ENCODE measurements around the gene NAB2. TPM values are rescaled to one million over a fixed set of nuclear protein-coding genes. Genes with fewer than 3 reads are reported as not detected.

NAB2 gene, protein sequence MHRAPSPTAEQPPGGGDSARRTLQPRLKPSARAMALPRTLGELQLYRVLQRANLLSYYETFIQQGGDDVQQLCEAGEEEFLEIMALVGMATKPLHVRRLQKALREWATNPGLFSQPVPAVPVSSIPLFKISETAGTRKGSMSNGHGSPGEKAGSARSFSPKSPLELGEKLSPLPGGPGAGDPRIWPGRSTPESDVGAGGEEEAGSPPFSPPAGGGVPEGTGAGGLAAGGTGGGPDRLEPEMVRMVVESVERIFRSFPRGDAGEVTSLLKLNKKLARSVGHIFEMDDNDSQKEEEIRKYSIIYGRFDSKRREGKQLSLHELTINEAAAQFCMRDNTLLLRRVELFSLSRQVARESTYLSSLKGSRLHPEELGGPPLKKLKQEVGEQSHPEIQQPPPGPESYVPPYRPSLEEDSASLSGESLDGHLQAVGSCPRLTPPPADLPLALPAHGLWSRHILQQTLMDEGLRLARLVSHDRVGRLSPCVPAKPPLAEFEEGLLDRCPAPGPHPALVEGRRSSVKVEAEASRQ
- total RNA-seq (10 to 100 TPM; 31.6 to 48.4 TPM), polyA plus RNA-seq (10 to 100 TPM; 19.8 to 32.2 TPM)
- long read RNA-seq, donor 1, transcript NAB2-201 (7 exons, 2,711 nt): major isoform, 25 of 39 reads
- long read RNA-seq, donor 1, partial matches to known transcripts: 9 of 39 reads
- long read RNA-seq, donor 1, other reads (novel, unspliced or antisense): 3 of 39 reads
- long read RNA-seq, donor 2, transcript NAB2-201 (7 exons, 2,711 nt): major isoform, 16 of 29 reads
- long read RNA-seq, donor 2, partial matches to known transcripts: 8 of 29 reads
- long read RNA-seq, donor 2, other reads (novel, unspliced or antisense): 3 of 29 reads

- Histone ChIP-seq H3K36me3 (ENCODE audit: control insufficient read depth in 1 of 2, insufficient read depth in 2 of 2, low read length in 1 of 2) (no peaks in the 10 kb centered on the region), H3K27ac (ENCODE audit: low read depth in 1 of 2, low read length in 2 of 2) (peak within 1 kb of the TSS; percentile 94), H3K4me1 (ENCODE audit: control insufficient read depth in 1 of 2, insufficient read depth in 2 of 2, low read length in 2 of 2) (peaks cover 0 to 6% of the 10 kb centered on the region in 2 donors), H3K27me3 (ENCODE audit: control insufficient read depth in 1 of 2, insufficient read depth in 2 of 2, low read length in 1 of 2) (no peaks in the 10 kb centered on the region), H3K4me3 (ENCODE audit: low read length in 2 of 2) (peak within 1 kb of the TSS; percentile 73 to 92), H3K9me3 (ENCODE audit: control insufficient read depth, low read length) (no peaks in the 10 kb centered on the region)
- DNase-seq (peak; percentile 98), ATAC-seq (ENCODE audit: low FRiP score) (peak; percentile 87)
- intact Hi-C loops (cut with DNase I): loop anchor here in 1 of 2 donors (1.0 to 5.0 kb wide), 2 partner anchors 23 to 401 kb away; partner anchors contain the start of genes PTGES3 and STAT6
- 0 to 1% methylated on average over 59 to 91 of the region's 91 CpGs for WGBS, 2 donors
These were observed at the start of gene NAB2 for GRCh38 chr12:57088354-57089270. Gene NAB2 (plus strand): TSS chr12:57089114. CDS start chr12:57089272, 158 bp downstream.

- Histone ChIP-seq H3K4me1 (ENCODE audit: control insufficient read depth in 1 of 2, insufficient read depth in 2 of 2, low read length in 2 of 2) (no peaks in the 10 kb centered on the region), H3K27ac (ENCODE audit: low read depth in 1 of 2, low read length in 2 of 2) (no peak overlapping the region), H3K4me3 (ENCODE audit: low read length in 2 of 2) (no peak overlapping the region), H3K27me3 (ENCODE audit: control insufficient read depth in 1 of 2, insufficient read depth in 2 of 2, low read length in 1 of 2) (no peaks in the 10 kb centered on the region), H3K9me3 (ENCODE audit: control insufficient read depth, low read length) (no peaks in the 10 kb centered on the region), H3K36me3 (ENCODE audit: control insufficient read depth in 1 of 2, insufficient read depth in 2 of 2, low read length in 1 of 2) (no peaks in the 10 kb centered on the region)
- DNase-seq (no peak), ATAC-seq (ENCODE audit: low FRiP score) (no peak)
- intact Hi-C loops (cut with DNase I): no loop called here
- WGBS, 2 donors: 88 to 90% methylated on average over 4 of the region's 4 CpGs
These were observed 48.7 kb upstream of the NAB2 start for GRCh38 chr12:57040211-57040610.

- no peak for ATAC-seq (ENCODE audit: low FRiP score)
- H3K9me3 ChIP-seq (ENCODE audit: control insufficient read depth, low read length): no peaks in the 10 kb centered on the region
These were observed 48.2 kb upstream of the NAB2 start for GRCh38 chr12:57040750-57041149.

DNA sequence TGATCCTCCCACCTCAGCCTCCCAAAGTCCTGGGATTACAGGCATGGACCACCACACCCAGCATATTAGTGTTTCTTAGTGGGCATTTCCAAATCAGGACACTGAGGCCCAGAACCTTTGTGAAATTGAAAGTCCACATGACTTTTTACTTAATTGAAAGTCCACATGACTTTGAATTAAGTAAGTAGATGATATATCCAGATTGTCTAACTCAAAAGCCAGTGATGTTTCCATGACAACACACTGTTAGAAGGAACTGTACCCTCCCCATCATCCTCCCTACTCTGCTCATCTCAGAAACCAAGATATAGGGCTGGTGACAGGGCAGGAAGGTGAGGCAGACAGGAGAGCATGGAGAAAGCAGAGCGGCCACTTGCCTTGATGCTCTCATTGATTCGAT lies 46.2 kb upstream of the NAB2 start:
- DNase-seq (no peak), ATAC-seq (ENCODE audit: low FRiP score) (no peak)
- H3K4me1 ChIP-seq (ENCODE audit: control insufficient read depth in 1 of 2, insufficient read depth in 2 of 2, low read length in 2 of 2): no peaks in the 10 kb centered on the region
- H3K9me3 ChIP-seq (ENCODE audit: control insufficient read depth, low read length): no peaks in the 10 kb centered on the region
- 95% methylated on average over 2 of the region's 2 CpGs for WGBS, 2 donors
- no peaks in the 10 kb centered on the region for H3K36me3 ChIP-seq (ENCODE audit: control insufficient read depth in 1 of 2, insufficient read depth in 2 of 2, low read length in 1 of 2)
- no peaks in the 10 kb centered on the region for H3K27me3 ChIP-seq (ENCODE audit: control insufficient read depth in 1 of 2, insufficient read depth in 2 of 2, low read length in 1 of 2)
- intact Hi-C loops (cut with DNase I): no loop called here
- no peak overlapping the region for H3K4me3 ChIP-seq (ENCODE audit: low read length in 2 of 2)
- no peak overlapping the region for H3K27ac ChIP-seq (ENCODE audit: low read depth in 1 of 2, low read length in 2 of 2)

More at GRCh38 chr12:57040750-57041149, 48.2 kb upstream of the NAB2 start:
- Histone ChIP-seq H3K4me1 (ENCODE audit: control insufficient read depth in 1 of 2, insufficient read depth in 2 of 2, low read length in 2 of 2) (no peaks in the 10 kb centered on the region), H3K36me3 (ENCODE audit: control insufficient read depth in 1 of 2, insufficient read depth in 2 of 2, low read length in 1 of 2) (no peaks in the 10 kb centered on the region), H3K4me3 (ENCODE audit: low read length in 2 of 2) (no peak overlapping the region), H3K27me3 (ENCODE audit: control insufficient read depth in 1 of 2, insufficient read depth in 2 of 2, low read length in 1 of 2) (no peaks in the 10 kb centered on the region), H3K27ac (ENCODE audit: low read depth in 1 of 2, low read length in 2 of 2) (no peak overlapping the region)
- WGBS, 2 donors: 64 to 65% methylated on average over 2 of the region's 2 CpGs
- intact Hi-C loops (cut with DNase I): no loop called here
- DNase-seq: no peak

DNA sequence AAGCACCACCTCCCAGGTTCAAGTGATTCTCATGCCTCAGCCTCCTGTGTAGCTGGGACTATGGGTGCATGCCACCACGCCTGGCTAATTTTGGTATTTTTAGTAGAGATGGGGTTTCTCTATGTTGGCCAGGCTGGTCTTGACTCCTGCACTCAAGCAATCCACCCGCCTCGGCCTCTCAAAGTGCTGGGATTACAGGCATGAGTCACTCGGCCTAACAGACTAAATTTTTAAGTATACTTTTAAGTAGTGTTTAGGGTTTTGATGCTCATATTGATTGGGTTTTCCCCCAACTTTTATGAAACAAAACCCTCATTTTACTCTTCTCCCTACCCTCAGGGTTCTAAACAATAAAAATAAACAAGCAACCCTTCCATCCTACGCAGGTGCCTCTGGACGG lies 44.4 kb upstream of the NAB2 start:
- no peaks in the 10 kb centered on the region for H3K9me3 ChIP-seq (ENCODE audit: control insufficient read depth, low read length)
- no peaks in the 10 kb centered on the region for H3K4me1 ChIP-seq (ENCODE audit: control insufficient read depth in 1 of 2, insufficient read depth in 2 of 2, low read length in 2 of 2)
- H3K27me3 ChIP-seq (ENCODE audit: control insufficient read depth in 1 of 2, insufficient read depth in 2 of 2, low read length in 1 of 2): no peaks in the 10 kb centered on the region
- intact Hi-C loops (cut with DNase I): no loop called here
- no peak for DNase-seq
- no peaks in the 10 kb centered on the region for H3K36me3 ChIP-seq (ENCODE audit: control insufficient read depth in 1 of 2, insufficient read depth in 2 of 2, low read length in 1 of 2)
- ATAC-seq (ENCODE audit: low FRiP score): no peak
- 87% methylated on average over 6 of the region's 6 CpGs for WGBS, 2 donors
- no peak overlapping the region for H3K27ac ChIP-seq (ENCODE audit: low read depth in 1 of 2, low read length in 2 of 2)
- no peak overlapping the region for H3K4me3 ChIP-seq (ENCODE audit: low read length in 2 of 2)

DNA sequence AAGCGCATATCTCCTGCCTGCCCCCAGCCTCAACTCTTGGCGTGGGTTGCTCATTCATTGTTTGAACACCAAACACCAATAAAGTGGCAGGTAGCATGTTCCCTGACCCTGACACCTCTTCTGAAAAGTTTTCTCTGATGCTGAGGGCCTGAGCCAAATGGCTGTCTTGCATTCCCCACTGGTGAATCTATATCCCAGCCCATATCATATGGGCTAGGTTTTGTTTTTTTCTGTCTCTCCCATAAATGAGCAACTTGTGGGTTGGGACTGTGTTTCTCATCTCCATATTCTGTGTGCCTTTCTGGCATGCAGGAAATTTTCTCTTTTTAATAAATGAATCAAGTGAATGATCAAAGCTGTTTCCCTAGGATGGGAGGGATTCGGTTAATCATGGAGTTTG lies 44.0 kb upstream of the NAB2 start:
- no peak for ATAC-seq (ENCODE audit: low FRiP score)
- Histone ChIP-seq H3K27me3 (ENCODE audit: control insufficient read depth in 1 of 2, insufficient read depth in 2 of 2, low read length in 1 of 2) (no peaks in the 10 kb centered on the region), H3K4me3 (ENCODE audit: low read length in 2 of 2) (no peak overlapping the region), H3K27ac (ENCODE audit: low read depth in 1 of 2, low read length in 2 of 2) (no peak overlapping the region), H3K36me3 (ENCODE audit: control insufficient read depth in 1 of 2, insufficient read depth in 2 of 2, low read length in 1 of 2) (no peaks in the 10 kb centered on the region), H3K4me1 (ENCODE audit: control insufficient read depth in 1 of 2, insufficient read depth in 2 of 2, low read length in 2 of 2) (no peaks in the 10 kb centered on the region), H3K9me3 (ENCODE audit: control insufficient read depth, low read length) (no peaks in the 10 kb centered on the region)
- intact Hi-C loops (cut with DNase I): no loop called here
- WGBS, 2 donors: 88 to 96% methylated on average over 3 of the region's 3 CpGs
- DNase-seq: no peak

GRCh38 chr12:57046086-57046791 lies 42.7 kb upstream of the NAB2 start:
- DNase-seq (no peak), ATAC-seq (ENCODE audit: low FRiP score) (no peak)
- Histone ChIP-seq H3K9me3 (ENCODE audit: control insufficient read depth, low read length) (no peaks in the 10 kb centered on the region), H3K27ac (ENCODE audit: low read depth in 1 of 2, low read length in 2 of 2) (no peak overlapping the region), H3K27me3 (ENCODE audit: control insufficient read depth in 1 of 2, insufficient read depth in 2 of 2, low read length in 1 of 2) (no peaks in the 10 kb centered on the region), H3K4me1 (ENCODE audit: control insufficient read depth in 1 of 2, insufficient read depth in 2 of 2, low read length in 2 of 2) (no peaks in the 10 kb centered on the region), H3K4me3 (ENCODE audit: low read length in 2 of 2) (no peak overlapping the region), H3K36me3 (ENCODE audit: control insufficient read depth in 1 of 2, insufficient read depth in 2 of 2, low read length in 1 of 2) (no peaks in the 10 kb centered on the region)
- intact Hi-C loops (cut with DNase I): no loop called here
- WGBS, 2 donors: 68% methylated on average over 6 of the region's 6 CpGs

Data from aorta (tissue), 5 donors.